ENCODE results near the gene BCAS4.
"Not testable (repeated sequence)": the region's sequence is repeated elsewhere in the genome, so short reads cannot be mapped to it uniquely, and the experiment has no call there.

The BCAS4 gene

GRCh38 chr20:50800986-50801746 is 6.3 kb downstream of the BCAS4 start:
- not testable (repeated sequence) for DNase-seq

- no peak for DNase-seq
These were observed 6.9 kb downstream of the BCAS4 start for GRCh38 chr20:50801747-50802125.

GRCh38 chr20:50802289-50802688 is 7.4 kb downstream of the BCAS4 start:
- DNase-seq: no peak

DNA sequence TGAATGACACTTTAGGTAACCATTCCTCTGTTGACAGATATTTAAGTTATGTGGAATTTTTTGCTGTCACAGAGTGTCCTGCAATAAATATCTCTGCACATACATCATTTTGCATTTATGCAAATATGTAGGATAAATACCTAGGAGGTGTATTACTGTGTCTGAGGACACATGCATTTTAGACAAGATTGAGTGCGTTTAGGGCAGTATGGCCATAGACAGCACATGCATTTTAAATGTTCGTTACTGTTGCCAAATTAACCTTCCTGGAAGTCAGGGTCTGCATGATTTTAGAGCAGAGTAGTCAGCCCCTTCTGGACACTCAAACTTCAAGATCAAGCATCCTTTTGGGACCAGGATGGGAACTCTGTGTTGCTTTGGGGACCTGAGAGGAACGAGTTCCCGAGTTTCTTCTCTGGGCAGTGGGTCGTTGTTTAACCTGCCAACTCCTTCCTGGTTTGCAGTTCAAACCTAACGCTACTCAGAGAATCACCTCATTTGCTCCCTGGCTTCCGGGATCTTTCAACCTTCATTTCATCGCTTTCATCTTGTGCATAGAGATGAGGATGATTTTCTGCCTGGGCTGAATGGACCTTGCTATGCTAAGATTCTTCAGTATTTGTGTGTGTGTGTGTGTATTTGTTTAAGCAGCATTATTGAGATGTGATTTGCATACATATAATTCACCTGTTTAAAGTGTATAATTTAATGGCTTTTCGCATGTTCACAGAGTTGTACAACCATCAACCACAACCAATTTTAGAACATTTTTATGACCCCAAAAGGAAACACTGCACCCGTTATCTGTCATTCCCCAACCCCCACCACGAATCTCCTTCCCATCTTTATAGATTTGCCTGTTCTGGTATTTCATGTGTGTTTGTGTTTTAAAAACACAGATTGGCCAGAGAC is 9.8 kb downstream of the BCAS4 start:
- no peak for DNase-seq

DNA sequence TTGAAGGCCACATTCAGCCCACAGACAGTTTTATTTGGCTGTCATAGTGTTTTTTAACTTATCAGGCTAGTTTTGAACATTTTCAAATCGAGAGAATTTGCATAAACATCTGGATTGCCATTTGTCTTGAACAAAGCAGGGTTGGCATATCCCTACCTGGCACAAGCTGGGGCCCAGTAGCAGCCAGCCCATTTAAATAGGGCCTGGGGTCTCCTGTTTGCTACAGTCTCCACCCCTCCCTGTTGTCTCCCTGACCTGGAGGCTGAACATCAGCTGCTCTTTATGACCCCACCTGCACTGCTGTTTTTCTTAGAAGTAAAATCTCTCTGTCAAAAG is 10.5 kb downstream of the BCAS4 start:
- no peak for DNase-seq

DNA sequence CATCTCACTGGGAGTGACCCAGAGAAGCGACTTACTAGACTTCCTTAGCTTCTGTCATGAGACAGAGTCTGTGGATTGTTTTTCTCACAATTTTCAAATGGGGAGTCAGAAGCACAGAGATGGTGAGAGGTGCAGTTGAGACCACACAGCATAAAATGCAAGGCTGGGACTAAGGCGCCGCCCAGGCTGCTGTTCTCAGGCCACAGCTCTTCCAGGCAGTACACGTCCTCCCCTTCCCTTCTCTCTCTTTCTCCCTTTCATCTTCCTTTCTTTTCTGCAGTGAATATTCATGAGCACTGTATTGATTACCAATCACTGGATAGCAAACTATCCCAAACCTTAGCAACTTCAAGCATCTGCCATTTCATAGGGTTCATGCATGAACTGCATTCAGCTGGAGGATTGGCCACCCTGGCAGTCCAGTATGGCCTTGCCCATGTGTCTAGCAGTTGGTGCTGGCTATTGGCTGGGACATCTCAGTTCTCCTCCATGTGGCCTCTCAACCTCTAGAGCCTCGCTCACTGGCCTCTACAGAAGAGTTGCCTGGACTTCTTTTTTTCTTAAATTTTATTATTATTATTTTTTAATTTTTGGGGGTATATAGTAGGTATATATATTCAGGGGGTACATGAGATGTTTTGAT is 11.4 kb downstream of the BCAS4 start:
- DNase-seq: no peak

- no peak for DNase-seq
These were observed 15.2 kb downstream of the BCAS4 start for GRCh38 chr20:50810063-50810462.

DNA sequence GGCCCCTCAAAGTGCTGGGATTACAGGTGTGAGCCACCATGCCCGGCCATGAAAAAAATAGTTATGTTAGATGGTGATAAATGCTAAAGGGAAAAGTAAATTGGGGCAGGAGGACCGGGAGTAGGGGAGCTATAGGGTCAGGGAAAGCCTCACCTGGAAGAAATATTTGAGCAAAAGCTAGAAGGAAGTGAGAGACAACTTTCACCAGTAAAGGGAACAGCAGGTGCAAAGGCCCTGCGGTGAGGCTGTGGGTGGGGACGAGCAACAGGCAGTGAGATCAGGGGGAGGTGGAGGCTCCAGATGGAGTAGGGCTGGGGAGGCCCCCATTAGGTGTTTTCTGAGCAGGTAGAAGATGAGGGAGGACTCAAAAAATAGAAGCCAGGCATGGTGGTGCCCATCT is 16.0 kb downstream of the BCAS4 start:
- DNase-seq: no peak

GRCh38 chr20:50813101-50813643 is 18.3 kb downstream of the BCAS4 start:
- DNase-seq: no peak

DNA sequence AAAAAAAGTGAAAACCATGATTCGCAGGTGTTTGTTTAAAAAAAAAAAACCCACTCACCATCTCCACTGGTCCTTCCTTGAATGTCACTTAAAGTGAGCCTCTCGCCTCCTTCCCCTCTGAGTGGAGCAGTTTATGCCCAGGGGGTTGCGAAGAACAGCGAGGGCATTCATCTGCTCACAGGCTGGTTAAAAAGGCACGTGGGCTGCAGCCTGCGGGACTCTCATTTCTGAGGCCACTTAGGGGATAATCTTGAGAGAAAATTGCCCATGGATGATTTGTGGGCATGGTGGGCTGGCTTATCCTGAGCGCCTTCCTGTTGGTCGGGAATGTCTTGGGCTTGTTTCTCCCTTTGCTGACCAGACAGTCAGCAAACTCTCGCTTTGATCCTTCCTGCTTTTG is 18.9 kb downstream of the BCAS4 start:
- no peak for DNase-seq

DNA sequence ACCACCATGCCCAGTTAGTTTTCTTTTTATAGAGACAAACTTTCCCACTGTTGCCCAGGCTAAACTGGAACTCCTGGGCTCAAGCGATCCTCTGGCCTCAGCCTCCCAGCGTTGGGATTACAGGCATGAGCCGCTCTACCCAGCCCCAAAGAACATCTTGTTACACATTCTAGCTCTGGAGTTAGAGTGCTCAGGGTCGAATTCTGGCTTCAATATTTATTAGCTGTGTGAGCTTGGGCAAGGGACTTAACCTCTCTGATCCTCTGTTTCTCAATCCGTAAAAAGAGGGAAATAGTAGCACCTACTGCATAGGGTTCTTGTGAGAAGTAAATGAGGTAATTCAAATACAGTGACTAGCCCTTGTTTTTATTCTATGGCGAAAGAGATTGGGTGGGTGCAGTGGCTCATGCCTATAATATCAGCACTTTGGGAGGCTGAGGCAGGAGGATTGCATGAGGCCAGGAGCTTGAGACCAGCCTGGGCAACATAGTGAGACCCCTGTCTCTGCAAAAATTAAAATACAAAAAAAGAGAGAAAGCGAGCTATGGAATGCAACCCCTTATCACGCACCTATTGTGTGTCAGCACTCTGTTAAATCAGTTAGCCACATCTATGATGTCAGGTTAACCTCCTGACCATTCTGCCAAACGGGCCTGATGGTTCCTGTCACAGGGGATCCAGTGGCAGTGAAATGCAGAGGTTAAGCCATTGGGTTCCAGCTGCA is 19.7 kb downstream of the BCAS4 start:
- DNase-seq: no peak

- no peak for DNase-seq
These were observed 20.5 kb downstream of the BCAS4 start for GRCh38 chr20:50815162-50815989.

GRCh38 chr20:50817776-50818172 is 22.9 kb downstream of the BCAS4 start:
- DNase-seq: no peak

GRCh38 chr20:50819349-50819748 is 24.5 kb downstream of the BCAS4 start:
- DNase-seq: no peak

DNA sequence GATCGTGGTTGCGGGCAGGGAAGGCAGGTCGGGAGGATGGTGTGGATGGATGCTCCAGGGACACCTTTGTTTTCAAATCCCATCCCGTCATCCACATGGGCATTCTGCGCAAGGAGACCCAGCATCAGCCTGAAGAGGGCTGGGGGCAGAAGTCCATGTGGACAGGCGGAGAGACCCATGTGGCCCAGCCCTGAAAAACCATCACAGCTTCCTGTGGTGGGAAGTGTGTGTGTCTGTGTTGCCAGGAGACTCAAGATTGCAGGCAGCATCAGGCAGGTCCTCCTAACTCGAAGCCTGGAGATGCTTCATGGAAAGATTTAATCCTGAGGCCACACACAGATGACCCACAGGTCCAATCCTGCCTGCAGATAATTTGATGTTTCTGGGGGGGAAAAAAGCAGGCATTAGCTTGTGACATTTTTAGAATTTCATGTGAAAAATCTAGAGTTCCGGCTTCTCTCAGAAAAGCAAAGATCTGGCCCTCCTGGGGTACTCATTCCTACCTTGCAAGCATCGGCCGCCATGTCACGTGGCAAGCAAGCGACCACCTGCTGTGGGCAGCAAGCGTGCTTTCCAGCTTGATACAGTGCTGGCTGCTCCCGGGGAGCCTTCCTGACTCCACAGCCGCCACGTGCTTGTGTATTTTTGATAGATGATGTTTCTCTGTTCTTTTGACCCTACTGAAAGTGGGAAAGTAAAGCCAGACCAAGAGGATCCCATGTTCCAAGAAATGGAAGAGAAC is 25.8 kb downstream of the BCAS4 start:
- no peak for DNase-seq

DNA sequence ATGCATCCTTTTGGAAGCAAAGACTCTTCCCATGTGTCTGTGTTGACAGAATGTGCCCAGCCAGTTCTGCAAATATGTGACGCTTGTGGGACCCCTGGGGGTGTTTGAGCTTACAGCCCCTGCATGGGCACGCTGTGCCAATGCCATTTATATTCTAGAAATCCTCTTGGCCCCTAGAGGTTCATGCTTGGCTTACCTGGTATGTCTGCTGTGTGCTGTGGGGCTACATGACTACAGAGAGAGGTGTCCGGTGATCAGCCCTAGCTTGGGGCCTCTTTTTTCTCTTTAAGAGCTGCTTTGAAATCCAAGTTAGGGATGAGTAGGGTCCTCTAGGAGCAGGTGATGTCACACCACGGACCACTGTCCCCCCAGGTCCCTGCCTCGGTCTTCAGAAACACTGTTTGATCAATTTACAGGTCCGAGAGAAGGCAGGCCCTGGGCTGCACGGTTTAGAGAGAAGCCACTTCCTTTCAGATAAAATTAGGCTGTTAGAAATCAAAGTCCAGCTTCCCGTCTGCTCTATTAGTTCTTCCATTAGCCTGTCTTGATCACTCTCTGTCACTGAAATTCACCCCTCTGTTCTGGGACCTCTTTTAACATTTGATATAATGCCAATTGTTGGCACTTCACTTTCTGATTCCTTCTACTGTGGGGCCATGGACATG is 26.5 kb downstream of the BCAS4 start:
- DNase-seq: no peak

GRCh38 chr20:50821994-50822393 is 27.1 kb downstream of the BCAS4 start:
- no peak for DNase-seq

DNA sequence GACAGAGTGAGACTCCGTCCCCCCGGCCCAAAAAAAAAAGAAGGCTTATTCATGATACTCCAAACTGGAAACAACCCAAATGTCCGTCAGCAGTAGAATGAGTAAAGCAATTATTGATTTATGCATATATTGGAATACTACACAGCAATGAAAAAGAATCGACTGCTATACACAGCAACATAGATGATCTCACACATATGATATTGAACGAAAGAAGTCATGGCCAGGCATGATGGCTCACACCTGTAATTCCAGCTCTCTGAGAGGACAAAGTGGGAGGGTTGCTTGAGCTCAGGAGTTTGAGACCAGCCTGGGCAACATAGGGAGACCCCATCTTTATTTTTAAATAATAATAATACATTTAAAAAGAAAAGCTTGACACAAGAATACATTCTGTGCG is 28.5 kb downstream of the BCAS4 start:
- DNase-seq: no peak

DNA sequence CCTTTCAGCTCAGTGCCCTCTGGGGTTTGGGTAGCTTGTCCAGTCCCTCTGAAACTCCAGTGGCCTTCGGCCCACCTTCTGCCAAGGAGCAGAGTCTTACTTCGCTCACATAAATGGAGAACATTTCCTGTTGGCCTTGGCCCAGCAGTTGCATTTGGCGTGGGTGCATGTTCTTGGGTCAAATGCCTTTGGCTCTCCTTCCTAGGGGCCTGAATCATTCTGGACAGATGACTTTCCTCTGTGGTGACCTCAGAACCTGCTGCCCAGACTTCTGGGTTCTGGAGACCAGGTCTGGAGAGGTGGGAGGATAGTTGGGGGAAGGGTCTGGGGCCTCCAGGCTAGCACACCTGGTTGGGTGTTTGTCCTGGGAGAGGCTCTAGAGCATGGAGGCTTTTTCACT is 29.3 kb downstream of the BCAS4 start:
- DNase-seq: no peak

- DNase-seq: no peak
These were observed 31.3 kb downstream of the BCAS4 start for GRCh38 chr20:50826121-50826520.
